K562 treated with DMSO at 1 percent for 24 hours (cell line): Measurements from ENCODE around the gene C1orf35. TPM values are rescaled to one million over a fixed set of nuclear protein-coding genes. Genes with fewer than 3 reads are reported as not detected.

Experiments
- total RNA-seq: library from RNA; unstranded; fragments of 300-600 nt; gene quantifications from 2 replicates; pipeline ENCODE4 v1.2.3, GENCODE V29; 2022; ENCODE audit warnings: low read depth; ENCODE audit not compliant: insufficient read depth

C1orf35 gene
- total RNA-seq, result 55.5 and 62.4 TPM in 2 replicates

GRCh38 chr1:228102791-228103620, at the start of gene C1orf35:
TSS of gene C1orf35 (minus strand) at chr1:228103325. CDS start at chr1:228103227, 98 bp downstream.

GRCh38 chr1:228149406-228150119, 46.4 kb upstream of the C1orf35 start, which contains the start of gene GJC2:
TSS of gene GJC2 (plus strand) at chr1:228149930. CDS start at chr1:228157759, 7,829 bp downstream.

GRCh38 chr1:228139931-228140723, 37.0 kb upstream of the C1orf35 start, which contains the start of gene GUK1:
TSS of gene GUK1 (plus strand) at chr1:228140279. CDS start at chr1:228140303, 24 bp downstream.

GRCh38 chr1:228109073-228109961, 6.2 kb upstream of the C1orf35 start, which contains the start of gene MRPL55:
TSS of gene MRPL55 (minus strand) at chr1:228109299. CDS start at chr1:228108260, 1,039 bp downstream.

GRCh38 chr1:228082214-228082917, 20.8 kb downstream of the C1orf35 start, which contains the start of gene ARF1:
TSS of gene ARF1 (plus strand) at chr1:228082708. CDS start at chr1:228097115, 14,407 bp downstream.

Other genes starting within 250 kb of the C1orf35 start
- gene WNT9A, start 155.4 kb downstream of the C1orf35 start, total RNA-seq, result 0.49 and 0.68 TPM in 2 replicates
- not detected in 2 replicates for gene WNT3A, start 96.3 kb downstream of the C1orf35 start, total RNA-seq
- 616 and 659 TPM in 2 replicates for gene ARF1, start 20.6 kb downstream of the C1orf35 start, total RNA-seq
- 145 and 149 TPM in 2 replicates for gene MRPL55, start 6.0 kb upstream of the C1orf35 start, total RNA-seq
- gene GUK1, start 37.0 kb upstream of the C1orf35 start, total RNA-seq, result 547 and 581 TPM in 2 replicates
- 0.28 and 0.57 TPM in 2 replicates for gene GJC2, start 46.6 kb upstream of the C1orf35 start, total RNA-seq
- gene IBA57, start 62.5 kb upstream of the C1orf35 start, total RNA-seq, result 6.7 and 6.8 TPM in 2 replicates
- gene OBSCN, start 104.7 kb upstream of the C1orf35 start, total RNA-seq, result 12.4 and 12.6 TPM in 2 replicates